H1 (cell line): ENCODE results near the gene NHS. TPM values are rescaled to one million over a fixed set of nuclear protein-coding genes. Genes with fewer than 3 reads are reported as not detected.

Experiments
- CTCF ChIA-PET: fragments of 300-600 bp; sonication (Branson Sonifier 250); formaldehyde crosslinking; loops from one replicate; lab custom pipeline; 2021; ENCODE audit not compliant: partially characterized antibody; lab: Charles Lee
- POLR2A ChIA-PET: fragments of 300-600 bp; sonication (Branson Sonifier 250); formaldehyde crosslinking; loops from one replicate; lab custom pipeline; 2021; ENCODE audit warnings: inconsistent platforms; ENCODE audit not compliant: partially characterized antibody; lab: Charles Lee
- DNase-seq, 2 experiments: peaks; one replicate each; pipeline versions ENCODE4 v3.0.0 to v3.0.0-alpha.2; 2010 to 2022; ENCODE audit warnings: low spot score in 2 of 2, low read depth in 1 of 2, mixed read lengths in 1 of 2
- FAIRE-seq: peaks from 2 replicates; lab custom pipeline; 2011; peaks lifted over from hg19 to GRCh38; lab: Jason Lieb, UNC
- H2AFZ ChIP-seq: 2 replicates; pipeline ENCODE4 v1.8.1; 2012; ENCODE audit warnings: low read length, inconsistent platforms
- H2AK5ac ChIP-seq: 2 replicates; pipeline ENCODE4 v1.6.1; 2013; ENCODE audit warnings: low read depth, low read length
- H2BK120ac ChIP-seq: replicated peaks from 2 replicates; pipeline ENCODE3; 2013; ENCODE audit warnings: low read depth, low read length, inconsistent platforms
- H2BK12ac ChIP-seq: 2 replicates; pipeline ENCODE4 v1.6.1; 2013; ENCODE audit warnings: low read depth, low read length
- H2BK15ac ChIP-seq: 2 replicates; pipeline ENCODE4 v1.6.1; 2013; ENCODE audit warnings: low read length
- H2BK20ac ChIP-seq: 2 replicates; pipeline ENCODE4 v1.6.1; 2013; ENCODE audit warnings: low read length
- H2BK5ac ChIP-seq: 2 replicates; pipeline ENCODE4 v1.6.1; 2013; ENCODE audit warnings: low read depth, low read length
- H3K14ac ChIP-seq: 2 replicates; pipeline ENCODE4 v1.6.1; 2013; ENCODE audit warnings: inconsistent platforms; ENCODE audit not compliant: insufficient read length
- H3K18ac ChIP-seq: 2 replicates; pipeline ENCODE4 v1.6.1; 2013; ENCODE audit warnings: low read length; ENCODE audit errors: extremely low read depth
- H3K23ac ChIP-seq: 2 replicates; pipeline ENCODE4 v1.6.1; 2013; ENCODE audit warnings: inconsistent platforms; ENCODE audit not compliant: insufficient read length
- H3K23me2 ChIP-seq: 2 replicates; pipeline ENCODE4 v1.6.1; 2013; ENCODE audit warnings: low read depth, low read length
- H3K27ac ChIP-seq: 2 replicates; pipeline ENCODE4 v1.6.1; 2011; ENCODE audit warnings: low read depth, low read length, inconsistent platforms
- H3K27me3 ChIP-seq, 4 experiments: replicated peaks in 1 of 4; 1 replicate in 1 of 4; 2 replicates in 3 of 4; pipeline versions ENCODE4 v1.6.1 to v1.8.1; 2011 to 2013; ENCODE audit warnings: low read length in 3 of 4, mild to moderate bottlenecking in 3 of 4, inconsistent platforms in 2 of 4, mixed read lengths in 2 of 4, moderate library complexity in 1 of 4; ENCODE audit not compliant: control insufficient read depth in 3 of 4, insufficient read depth in 3 of 4; ENCODE audit errors: extremely low read depth in 1 of 4
- H3K36me3 ChIP-seq, 4 experiments: 2 replicates each; pipeline versions ENCODE4 v1.6.1 to v1.8.1; 2011 to 2013; ENCODE audit warnings: mild to moderate bottlenecking in 4 of 4, low read length in 3 of 4, moderate library complexity in 2 of 4, control low read depth in 1 of 4, inconsistent platforms in 1 of 4; ENCODE audit not compliant: insufficient read depth in 4 of 4, control insufficient read depth in 2 of 4
- H3K4ac ChIP-seq: replicated peaks from 2 replicates; pipeline ENCODE3; 2013; ENCODE audit warnings: low read length, low read depth, mixed read lengths, inconsistent platforms; ENCODE audit not compliant: insufficient read length
- H3K4me1 ChIP-seq, 4 experiments: replicated peaks in 1 of 4; 1 replicate in 1 of 4; 2 replicates in 3 of 4; pipeline versions ENCODE4 v1.6.1 to v1.8.1; 2011 to 2013; ENCODE audit warnings: low read length in 3 of 4, inconsistent platforms in 2 of 4, mixed read lengths in 1 of 4; ENCODE audit not compliant: insufficient read depth in 4 of 4, control insufficient read depth in 3 of 4
- H3K4me2 ChIP-seq, 2 experiments: 2 replicates each; pipeline versions ENCODE4 v1.6.1 to v1.8.1; 2011 to 2013; ENCODE audit warnings: low read depth in 2 of 2, low read length in 2 of 2, control low read depth in 1 of 2, inconsistent platforms in 1 of 2, mild to moderate bottlenecking in 1 of 2; ENCODE audit not compliant: insufficient read depth in 1 of 2
- H3K4me3 ChIP-seq, 4 experiments: fragments of 200-600, 300-600 bp in 1 of 4; sonication (generic), shearing (Covaris generic), sonication (Bioruptor Twin) in 1 of 4; 2 replicates each; pipeline versions ENCODE4 v1.5.1 to v1.8.1; 2011 to 2016; ENCODE audit warnings: low read length in 4 of 4, low read depth in 3 of 4, control low read depth in 2 of 4, inconsistent platforms in 2 of 4, mild to moderate bottlenecking in 2 of 4, mixed read lengths in 1 of 4, moderate library complexity in 1 of 4; ENCODE audit not compliant: insufficient read depth in 2 of 4; ENCODE audit errors: extremely low read depth in 1 of 4
- H3K56ac ChIP-seq: replicated peaks from 2 replicates; pipeline ENCODE3; 2013; ENCODE audit warnings: low read depth, mild to moderate bottlenecking, mixed read lengths, low read length, inconsistent platforms; ENCODE audit not compliant: insufficient read length
- H3K79me1 ChIP-seq: 2 replicates; pipeline ENCODE4 v1.6.1; 2013; ENCODE audit warnings: low read depth, low read length, control low read depth
- H3K79me2 ChIP-seq, 2 experiments: 2 replicates each; pipeline versions ENCODE4 v1.6.1 to v1.8.1; 2012 to 2013; ENCODE audit warnings: low read length in 2 of 2, mild to moderate bottlenecking in 2 of 2, inconsistent platforms in 1 of 2; ENCODE audit not compliant: insufficient read depth in 2 of 2, control insufficient read depth in 1 of 2
- H3K9ac ChIP-seq, 4 experiments: replicated peaks in 1 of 4; 1 replicate in 1 of 4; 2 replicates in 3 of 4; pipeline versions ENCODE4 v1.6.1 to v1.8.1; 2011 to 2013; ENCODE audit warnings: low read depth in 3 of 4, low read length in 3 of 4, control low read depth in 2 of 4, mild to moderate bottlenecking in 2 of 4, moderate library complexity in 2 of 4, inconsistent platforms in 1 of 4; ENCODE audit errors: extremely low read depth in 1 of 4
- H3K9me3 ChIP-seq, 2 experiments: 2 replicates each; pipeline versions ENCODE4 v1.6.1 to v1.8.1; 2012 to 2013; ENCODE audit warnings: mild to moderate bottlenecking in 2 of 2, moderate library complexity in 2 of 2, control low read depth in 1 of 2, inconsistent platforms in 1 of 2, low read depth in 1 of 2, low read length in 1 of 2, mixed read lengths in 1 of 2; ENCODE audit not compliant: insufficient read depth in 2 of 2
- H4K20me1 ChIP-seq, 2 experiments: replicated peaks in 1 of 2; 2 replicates each; pipeline versions ENCODE3 to v1.8.1; 2011 to 2013; ENCODE audit warnings: inconsistent platforms in 2 of 2, low read length in 2 of 2, mild to moderate bottlenecking in 1 of 2; ENCODE audit not compliant: insufficient read depth in 2 of 2, control insufficient read depth in 1 of 2
- H4K5ac ChIP-seq: 2 replicates; pipeline ENCODE4 v1.6.1; 2013; ENCODE audit warnings: low read length, low read depth, mixed read lengths, inconsistent platforms; ENCODE audit not compliant: insufficient read length
- H4K8ac ChIP-seq: 2 replicates; pipeline ENCODE4 v1.8.0; 2013; ENCODE audit warnings: mild to moderate bottlenecking, moderate library complexity, low read length, inconsistent platforms; ENCODE audit not compliant: insufficient read depth; ENCODE audit errors: extremely low read depth
- H4K91ac ChIP-seq: replicated peaks from 2 replicates; pipeline ENCODE3; 2013; ENCODE audit warnings: low read length, mixed read lengths, inconsistent platforms; ENCODE audit not compliant: insufficient read length
- BCL11A ChIP-seq, 2 experiments: IDR thresholded peaks; one replicate each; pipeline ENCODE4 v1.6.1; 2011; ENCODE audit warnings: low read depth in 2 of 2, low read length in 2 of 2, mild to moderate bottlenecking in 2 of 2
- CHD1 ChIP-seq: IDR thresholded peaks from 2 replicates; pipeline ENCODE4 v1.6.1; 2012; ENCODE audit warnings: low read depth, low read length, improper control_type of control experiment
- CTCF ChIP-seq, 3 experiments: IDR thresholded peaks; 1 replicate in 2 of 3; 2 replicates in 1 of 3; pipeline versions ENCODE4 v1.5.1 to v1.6.1; 2011; ENCODE audit warnings: low read length in 3 of 3, mild to moderate bottlenecking in 3 of 3, inconsistent platforms in 2 of 3, low read depth in 1 of 3, moderate library complexity in 1 of 3; ENCODE audit not compliant: insufficient read depth in 1 of 3; ENCODE audit errors: control extremely low read depth in 1 of 3
- SP1 ChIP-seq: IDR thresholded peaks from 2 replicates; pipeline ENCODE4 v1.6.1; 2011; ENCODE audit warnings: low read depth, low read length
- WGBS, 2 experiments: shearing (Covaris generic) in 1 of 2; methylation state at CpG; one replicate each; pipeline versions ENCODE4 v1.1.6 to v1.1.7; 2013 to 2015; ENCODE audit warnings: low lambda C conversion rate in 2 of 2, mixed read lengths in 2 of 2, inconsistent platforms in 1 of 2, low coverage in 1 of 2, missing lambda C conversion rate in 1 of 2; ENCODE audit not compliant: insufficient replicate concordance in 2 of 2, insufficient coverage in 1 of 2, insufficient read length in 1 of 2; ENCODE audit errors: extremely low coverage in 1 of 2, missing lambda C conversion rate in 1 of 2; 5-methylcytosine and 5-hydroxymethylcytosine counted together
- polyA plus RNA-seq, 7 experiments: library from polyadenylated mRNA; depleted of rRNA in 3 of 7; stranded (reverse) in 5 of 7; unstranded in 2 of 7; fragments of >200 nt in 5 of 7; fragments of 200-250 nt in 2 of 7; gene quantifications; 1 replicate in 5 of 7; 2 replicates in 1 of 7; 4 replicates in 1 of 7; pipeline versions ENCODE4 v1.2.1 to v1.2.3, GENCODE V29; 2011 to 2013; ENCODE audit warnings: missing spikeins in 2 of 7, mixed read lengths in 2 of 7
- total RNA-seq: library from RNA; stranded (reverse); fragmentation: NEBNext Ultra II Directional; extraction: Animal tissue kit (Norgen Biotek cat#: 25700); gene quantifications from 2 replicates; pipeline ENCODE4 v1.2.1, GENCODE V29; 2021

NHS gene
- total and polyA plus RNA-seq, 2 of the 8 experiments (the other 6 are each of a cell fraction or from before 2014, with no cell fraction given), result 2.2 to 6.7 TPM

DNA sequence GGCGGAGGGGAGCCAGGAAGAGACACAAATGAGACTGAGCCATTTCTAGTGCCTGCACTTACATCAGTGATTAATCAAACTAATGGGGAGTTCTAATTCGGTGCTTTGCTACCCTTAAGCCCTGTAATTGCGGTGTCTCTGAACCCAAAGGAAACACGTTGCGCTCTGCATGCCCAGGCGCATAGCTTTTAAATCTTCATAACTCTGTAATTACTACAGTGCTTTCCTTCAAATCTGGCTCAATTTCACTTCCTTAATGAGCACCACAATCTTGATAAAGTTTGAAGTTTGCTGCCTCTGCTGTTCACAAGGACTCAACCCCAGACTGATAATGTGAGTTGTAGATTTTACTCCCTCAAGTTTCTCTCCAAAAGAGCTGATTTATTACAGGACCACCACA is 5.7 kb upstream of the NHS start:
- H3K4me2 ChIP-seq, result no peak overlapping the region
- 81% methylated on average over 6 of the region's 6 CpGs; no CpG with 5 or more reads in 1 of the 2 experiments for WGBS, 2 experiments
- H2BK5ac ChIP-seq, result no peak overlapping the region
- no peaks in the 10 kb centered on the region for H3K36me3 ChIP-seq
- no peak overlapping the region for H3K9ac ChIP-seq
- H2BK12ac ChIP-seq, result no peak overlapping the region
- H4K20me1 ChIP-seq, result no peaks in the 10 kb centered on the region
- 0 out of 2 replicates have a peak overlapping the region, but pooled peaks have one; percentile 32 for H2AFZ ChIP-seq
- no peaks in the 10 kb centered on the region for H3K23me2 ChIP-seq
- no peak overlapping the region for H3K4ac ChIP-seq
- no peaks in the 10 kb centered on the region for H3K27me3 ChIP-seq
- no peak overlapping the region for H3K56ac ChIP-seq
- no peaks in the 10 kb centered on the region; a peak in 3 of 7 replicates for H3K4me1 ChIP-seq
- no peak overlapping the region for H2BK20ac ChIP-seq
- ChIA-PET POLR2A (no interaction called here), CTCF (interaction anchor here (0.9 to 2.6 kb wide), 4 partner anchors 8 to 168 kb away, joined by 3 to 8 read pairs (median 4); no protein-coding TSS in a partner anchor)
- H2BK120ac ChIP-seq, result no peak overlapping the region
- H4K5ac ChIP-seq, result no peak overlapping the region
- H3K27ac ChIP-seq, result no peak overlapping the region
- no peak overlapping the region for H2BK15ac ChIP-seq
- FAIRE-seq (no peak), DNase-seq (no peak)
- H2AK5ac ChIP-seq, result no peak overlapping the region
- H3K18ac ChIP-seq, result no peak overlapping the region
- no peaks in the 10 kb centered on the region for H3K9me3 ChIP-seq
- no peak overlapping the region for H3K4me3 ChIP-seq
- H3K23ac ChIP-seq, result no peak overlapping the region
- H3K79me2 ChIP-seq, result no peaks in the 10 kb centered on the region
- H4K91ac ChIP-seq, result no peak overlapping the region
- no peak overlapping the region for H4K8ac ChIP-seq
- no peak overlapping the region for H3K14ac ChIP-seq
- no peaks in the 10 kb centered on the region for H3K79me1 ChIP-seq
- TF ChIP-seq CTCF (IDR thresholded peaks at IDR 0.05; ENCODE audit: control extremely low read depth in 1 of 3, insufficient read depth in 1 of 3, low read depth in 1 of 3, low read length in 3 of 3) (no peak), CHD1 (no peak), SP1 (no peak), BCL11A (IDR thresholded peaks at IDR 0.05; ENCODE audit: low read depth in 2 of 2, low read length in 2 of 2) (no peak)
